GF-D8 (cell line): Measurements from ENCODE around the gene PCA3.

Experiments
- DNase-seq: peaks from one replicate; lab custom pipeline; 2025; lab: John Stamatoyannopoulos, UW

The PCA3 gene

GRCh38 chr9:76827296-76828080, 63.2 kb downstream of the PCA3 start:
- no peak for DNase-seq

GRCh38 chr9:76828447-76828846, 64.2 kb downstream of the PCA3 start:
- no peak for DNase-seq

- no peak for DNase-seq
Measured at GRCh38 chr9:76835571-76836283, 71.5 kb downstream of the PCA3 start.
